GM12878 (cell line): Measurements from ENCODE around the gene TNFSF4. TPM values are rescaled to one million over a fixed set of nuclear protein-coding genes. Genes with fewer than 3 reads are reported as not detected.

ENCODE experiments used
- ATAC-seq: fragments of 200-7000 bp; cut with Tn5 transposase; 3 replicates; pipeline ENCODE4 v1.9.1; 2020; ENCODE audit warnings: mild to moderate bottlenecking, moderate library complexity
- BruUV-seq: library from RNA; stranded (reverse); fragments of 400-500 nt; replicated peaks from 2 replicates; lab custom pipeline; 2021; lab: Mats Ljungman, UMichigan
- CTCF ChIA-PET: fragments of 300-600 bp; sonication (Branson Sonifier 250); formaldehyde crosslinking; extraction: SDS; loops from one replicate; lab custom pipeline; 2021; ENCODE audit warnings: inconsistent platforms; lab: Yijun Ruan, JAX
- POLR2A ChIA-PET: fragments of 350-600 bp; formaldehyde crosslinking; extraction: SDS; loops from one replicate; lab custom pipeline; 2021; ENCODE audit warnings: inconsistent platforms; lab: Charles Lee
- RAD21 ChIA-PET: fragments of 300-600 bp; sonication (Branson Sonifier 250); formaldehyde crosslinking; loops from one replicate; lab custom pipeline; 2023; ENCODE audit warnings: antibody characterized with exemption; ENCODE audit not compliant: unreplicated experiment; lab: Charles Lee
- SMC1A ChIA-PET: fragments of 300-600 bp; sonication (Branson Sonifier 250); formaldehyde crosslinking; loops from one replicate; lab custom pipeline; 2023; ENCODE audit not compliant: unreplicated experiment, uncharacterized antibody; lab: Charles Lee
- DNase-seq: peaks from one replicate; pipeline ENCODE4 v3.0.0-alpha.2; 2011; ENCODE audit warnings: low read depth, low spot score
- FAIRE-seq: peaks from 3 replicates; lab custom pipeline; 2011; peaks lifted over from hg19 to GRCh38; lab: Jason Lieb, UNC
- H2AFZ ChIP-seq: 2 replicates; pipeline ENCODE4 v1.6.0; 2011; ENCODE audit warnings: low read depth, low read length, control low read depth; ENCODE audit not compliant: control insufficient read depth
- H3K27ac ChIP-seq: 2 replicates; pipeline ENCODE4 v1.5.1; 2011; ENCODE audit warnings: control low read depth; ENCODE audit not compliant: control insufficient read depth, insufficient read depth
- H3K27me3 ChIP-seq, 2 experiments: replicated peaks in 1 of 2; 2 replicates each; pipeline versions ENCODE4 v1.6.0 to v1.6.1; 2011; ENCODE audit warnings: low read length in 1 of 2; ENCODE audit not compliant: control insufficient read depth in 2 of 2, insufficient read depth in 2 of 2
- H3K36me3 ChIP-seq, 2 experiments: 2 replicates each; pipeline ENCODE4 v1.5.1; 2011; ENCODE audit warnings: low read length in 1 of 2; ENCODE audit not compliant: control insufficient read depth in 2 of 2, insufficient read depth in 2 of 2
- H3K4me1 ChIP-seq: 2 replicates; pipeline ENCODE4 v1.6.1; 2011; ENCODE audit warnings: mild to moderate bottlenecking, low read length, moderate library complexity, mixed read lengths; ENCODE audit not compliant: control insufficient read depth, insufficient read depth
- H3K4me2 ChIP-seq: 2 replicates; pipeline ENCODE4 v1.6.0; 2011; ENCODE audit warnings: control low read depth; ENCODE audit not compliant: control insufficient read depth, insufficient read depth
- H3K4me3 ChIP-seq: fragments of 200-600 bp; sonication (generic); 2 replicates; pipeline ENCODE4 v1.5.1; 2016
- H3K79me2 ChIP-seq: 2 replicates; pipeline ENCODE4 v1.6.0; 2011; ENCODE audit warnings: low read length; ENCODE audit not compliant: control insufficient read depth, insufficient read depth
- H3K9ac ChIP-seq: 2 replicates; pipeline ENCODE4 v1.8.0; 2011; ENCODE audit warnings: low read length, control low read depth, mixed read lengths; ENCODE audit not compliant: control insufficient read depth, insufficient read depth
- H3K9me3 ChIP-seq: replicated peaks from 3 replicates; pipeline ENCODE4 v1.5.1; 2011; ENCODE audit warnings: mild to moderate bottlenecking, low read length; ENCODE audit not compliant: control insufficient read depth, insufficient read depth
- H4K20me1 ChIP-seq: 2 replicates; pipeline ENCODE4 v1.6.0; 2011; ENCODE audit not compliant: control insufficient read depth, insufficient read depth
- IKZF1 ChIP-seq: fragments of 450-650 bp; conservative IDR thresholded peaks from 2 replicates; pipeline ENCODE4 v1.6.1; 2017; ENCODE audit warnings: antibody characterized with exemption, mild to moderate bottlenecking
- LARP7 ChIP-seq: fragments of 450-650 bp; IDR thresholded peaks from 2 replicates; pipeline ENCODE4 v1.6.1; 2017; ENCODE audit warnings: mild to moderate bottlenecking
- NBN ChIP-seq: fragments of 450-650 bp; IDR thresholded peaks from 2 replicates; pipeline ENCODE4 v1.6.1; 2016
- POLR2AphosphoS2 ChIP-seq: IDR thresholded peaks from 2 replicates; pipeline ENCODE4 v1.6.1; 2011; ENCODE audit warnings: low read depth, mild to moderate bottlenecking, low read length, improper control_type of control experiment, moderate library complexity
- RAD21 ChIP-seq: IDR thresholded peaks from 2 replicates; pipeline ENCODE4 v1.6.1; 2011; ENCODE audit warnings: mild to moderate bottlenecking, low read depth, low read length, moderate library complexity; ENCODE audit not compliant: insufficient read depth
- SMARCA5 ChIP-seq: fragments of 450-650 bp; IDR thresholded peaks from 2 replicates; pipeline ENCODE4 v1.6.1; 2017; ENCODE audit warnings: mild to moderate bottlenecking
- SMC3 ChIP-seq: IDR thresholded peaks from 2 replicates; pipeline ENCODE4 v1.6.1; 2011; ENCODE audit warnings: low read length, improper control_type of control experiment, borderline replicate concordance
- SUPT20H ChIP-seq: IDR thresholded peaks from 2 replicates; pipeline ENCODE4 v1.6.1; 2011; ENCODE audit warnings: low read depth, mild to moderate bottlenecking, low read length, moderate library complexity, borderline replicate concordance; ENCODE audit not compliant: control insufficient read depth
- SUZ12 ChIP-seq: fragments of 200-600 bp; sonication (generic); IDR thresholded peaks from one replicate; pipeline ENCODE4 v1.6.1; 2018; ENCODE audit warnings: antibody characterized with exemption, mild to moderate bottlenecking; ENCODE audit not compliant: unreplicated experiment
- WGBS: methylation state at CpG from one replicate; pipeline ENCODE4 v1.1.6; 2016; ENCODE audit warnings: low lambda C conversion rate; ENCODE audit not compliant: insufficient replicate concordance, insufficient coverage; ENCODE audit errors: missing lambda C conversion rate; 5-methylcytosine and 5-hydroxymethylcytosine counted together
- in situ Hi-C: fragments of 300-500 bp; cut with MboI; formaldehyde crosslinking; loops from 9 replicates; pipeline ENCODE4 v1.14.3; 2018; ENCODE audit warnings: mixed read lengths
- intact Hi-C: fragments of 100-400 bp; cut with micrococcal nuclease; formaldehyde crosslinking; loops from one replicate; pipeline ENCODE4 v1.14.2; 2022; ENCODE audit not compliant: unreplicated experiment
- polyA plus RNA-seq, 11 experiments: library from polyadenylated mRNA; depleted of rRNA in 4 of 11; unstranded in 6 of 11; stranded (reverse) in 5 of 11; fragments of >200 nt; fragmentation: Nextera tagmentation in 4 of 11; fragmentation: Illumina TruSeq in 1 of 11; extraction: Ambion mirVana in 4 of 11; extraction: Trizol in 1 of 11; gene quantifications; 1 replicate in 1 of 11; 2 replicates in 10 of 11; pipeline versions ENCODE4 v1.2.1 to v1.2.3, GENCODE V29; 2011 to 2016; ENCODE audit warnings: inconsistent platforms in 2 of 11, missing spikeins in 2 of 11, low read depth in 1 of 11
- total RNA-seq, 4 experiments: library from RNA; depleted of rRNA in 3 of 4; stranded (reverse); fragments of >200 nt in 3 of 4; fragmentation: Illumina TruSeq in 1 of 4; extraction: Trizol in 1 of 4; gene quantifications; 2 replicates each; pipeline versions ENCODE4 v1.2.1 to v1.2.3, GENCODE V29; 2013 to 2021
- TF ChIP-seq, protein P1 (sequence below): fragments of 450-650 bp; IDR thresholded peaks from 2 replicates; pipeline ENCODE4 v1.6.1; 2017; ENCODE audit warnings: antibody characterized with exemption, mild to moderate bottlenecking, moderate library complexity
- TF ChIP-seq, protein P2 (sequence below): fragments of 150-350 bp; IDR thresholded peaks from 2 replicates; pipeline ENCODE4 v1.6.1; 2016; ENCODE audit warnings: low read depth, low read length
- TF ChIP-seq, protein P3 (sequence below): fragments of 450-650 bp; IDR thresholded peaks from 2 replicates; pipeline ENCODE4 v1.6.1; 2016; ENCODE audit warnings: mild to moderate bottlenecking

The TNFSF4 gene
- total and polyA plus RNA-seq, 10 of the 15 experiments (the other 5 are each of a cell fraction or from before 2014, with no cell fraction given), result 8.1 to 31.0 (median 12.9) TPM

DNA sequence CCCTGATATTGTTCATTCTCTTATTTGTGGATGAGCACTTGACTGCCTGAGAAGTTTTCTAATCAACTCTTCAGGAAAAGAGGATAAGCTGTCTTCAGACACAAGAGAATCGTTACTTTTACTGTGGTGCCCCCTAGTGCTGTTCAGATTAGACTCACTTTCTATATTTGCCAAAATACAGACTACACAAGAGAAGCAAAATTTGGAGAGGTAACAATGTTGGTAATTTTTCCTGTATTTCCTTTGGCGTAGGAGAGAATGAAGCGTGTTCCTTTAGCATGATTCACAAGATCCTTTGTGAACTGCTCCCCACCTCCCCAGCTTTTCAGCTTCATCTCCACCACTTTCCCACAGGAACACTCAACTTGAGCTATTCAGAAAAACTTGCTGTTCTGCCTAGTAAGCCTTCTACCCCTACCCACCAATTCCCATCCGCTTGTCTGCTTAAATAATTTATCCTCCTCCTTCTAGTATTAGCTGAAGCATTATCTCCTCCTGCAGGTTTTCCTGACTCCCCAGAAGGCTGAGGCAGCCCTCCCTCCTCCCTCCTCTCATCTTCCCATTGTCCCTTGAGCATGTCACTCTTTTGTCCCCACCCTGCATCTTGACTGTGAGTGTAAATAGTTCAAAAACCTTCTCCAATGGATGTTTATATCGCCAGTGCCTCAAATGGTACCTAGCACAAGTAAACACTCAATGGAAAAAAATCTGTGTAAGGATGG is 4.5 kb downstream of the TNFSF4 start:
- no peak overlapping the region for H3K27ac ChIP-seq
- no peak overlapping the region for H3K4me3 ChIP-seq
- no peaks in the 10 kb centered on the region for H3K9me3 ChIP-seq
- no TSS peak for BruUV-seq
- H3K27me3 ChIP-seq, result no peaks in the 10 kb centered on the region
- in situ Hi-C loops (loop anchor here (5.0 kb wide), 1 partner anchor 380 kb away; no protein-coding TSS in a partner anchor), intact Hi-C loops (loop anchor here (1.0 to 10.0 kb wide), 3 partner anchors 376 to 622 kb away; partner anchors contain the start of genes CENPL and DARS2)
- SMC1A ChIA-PET, result interaction anchor here (0.7 to 21.4 kb wide), 47 partner anchors 10 to 1016 kb away, joined by 3 to 348 read pairs (median 5); no protein-coding TSS in a partner anchor
- H3K4me1 ChIP-seq, result peaks cover 14% of the 10 kb centered on the region
- peak; percentile 18 for FAIRE-seq
- peak; percentile 54 for ATAC-seq
- RAD21 ChIA-PET, result interaction anchor here (0.6 to 11.2 kb wide), 40 partner anchors 10 to 1015 kb away, joined by 3 to 245 read pairs (median 4); no protein-coding TSS in a partner anchor
- peaks cover 9% of the 10 kb centered on the region for H3K79me2 ChIP-seq
- no peak for DNase-seq
- POLR2A ChIA-PET, result interaction anchor here (0.9 to 3.8 kb wide), 5 partner anchors 9 to 457 kb away, joined by 3 to 11 read pairs (median 8); no protein-coding TSS in a partner anchor
- no peaks in the 10 kb centered on the region for H4K20me1 ChIP-seq
- CTCF ChIA-PET, result interaction anchor here (0.6 to 11.8 kb wide), 59 partner anchors 10 to 1015 kb away, joined by 3 to 414 read pairs (median 5); no protein-coding TSS in a partner anchor
- H2AFZ ChIP-seq, result no peak overlapping the region
- H3K4me2 ChIP-seq, result no peak overlapping the region; the same call in 1 of the 2 replicates
- 9% methylated on average over 5 of the region's 5 CpGs for WGBS
- no peak overlapping the region for H3K9ac ChIP-seq
- H3K36me3 ChIP-seq, result no peaks in the 10 kb centered on the region; a peak in 1 of 4 replicates
- TF ChIP-seq, protein P1, sequence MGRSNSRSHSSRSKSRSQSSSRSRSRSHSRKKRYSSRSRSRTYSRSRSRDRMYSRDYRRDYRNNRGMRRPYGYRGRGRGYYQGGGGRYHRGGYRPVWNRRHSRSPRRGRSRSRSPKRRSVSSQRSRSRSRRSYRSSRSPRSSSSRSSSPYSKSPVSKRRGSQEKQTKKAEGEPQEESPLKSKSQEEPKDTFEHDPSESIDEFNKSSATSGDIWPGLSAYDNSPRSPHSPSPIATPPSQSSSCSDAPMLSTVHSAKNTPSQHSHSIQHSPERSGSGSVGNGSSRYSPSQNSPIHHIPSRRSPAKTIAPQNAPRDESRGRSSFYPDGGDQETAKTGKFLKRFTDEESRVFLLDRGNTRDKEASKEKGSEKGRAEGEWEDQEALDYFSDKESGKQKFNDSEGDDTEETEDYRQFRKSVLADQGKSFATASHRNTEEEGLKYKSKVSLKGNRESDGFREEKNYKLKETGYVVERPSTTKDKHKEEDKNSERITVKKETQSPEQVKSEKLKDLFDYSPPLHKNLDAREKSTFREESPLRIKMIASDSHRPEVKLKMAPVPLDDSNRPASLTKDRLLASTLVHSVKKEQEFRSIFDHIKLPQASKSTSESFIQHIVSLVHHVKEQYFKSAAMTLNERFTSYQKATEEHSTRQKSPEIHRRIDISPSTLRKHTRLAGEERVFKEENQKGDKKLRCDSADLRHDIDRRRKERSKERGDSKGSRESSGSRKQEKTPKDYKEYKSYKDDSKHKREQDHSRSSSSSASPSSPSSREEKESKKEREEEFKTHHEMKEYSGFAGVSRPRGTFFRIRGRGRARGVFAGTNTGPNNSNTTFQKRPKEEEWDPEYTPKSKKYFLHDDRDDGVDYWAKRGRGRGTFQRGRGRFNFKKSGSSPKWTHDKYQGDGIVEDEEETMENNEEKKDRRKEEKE, result no peak
- TF ChIP-seq, protein P2, sequence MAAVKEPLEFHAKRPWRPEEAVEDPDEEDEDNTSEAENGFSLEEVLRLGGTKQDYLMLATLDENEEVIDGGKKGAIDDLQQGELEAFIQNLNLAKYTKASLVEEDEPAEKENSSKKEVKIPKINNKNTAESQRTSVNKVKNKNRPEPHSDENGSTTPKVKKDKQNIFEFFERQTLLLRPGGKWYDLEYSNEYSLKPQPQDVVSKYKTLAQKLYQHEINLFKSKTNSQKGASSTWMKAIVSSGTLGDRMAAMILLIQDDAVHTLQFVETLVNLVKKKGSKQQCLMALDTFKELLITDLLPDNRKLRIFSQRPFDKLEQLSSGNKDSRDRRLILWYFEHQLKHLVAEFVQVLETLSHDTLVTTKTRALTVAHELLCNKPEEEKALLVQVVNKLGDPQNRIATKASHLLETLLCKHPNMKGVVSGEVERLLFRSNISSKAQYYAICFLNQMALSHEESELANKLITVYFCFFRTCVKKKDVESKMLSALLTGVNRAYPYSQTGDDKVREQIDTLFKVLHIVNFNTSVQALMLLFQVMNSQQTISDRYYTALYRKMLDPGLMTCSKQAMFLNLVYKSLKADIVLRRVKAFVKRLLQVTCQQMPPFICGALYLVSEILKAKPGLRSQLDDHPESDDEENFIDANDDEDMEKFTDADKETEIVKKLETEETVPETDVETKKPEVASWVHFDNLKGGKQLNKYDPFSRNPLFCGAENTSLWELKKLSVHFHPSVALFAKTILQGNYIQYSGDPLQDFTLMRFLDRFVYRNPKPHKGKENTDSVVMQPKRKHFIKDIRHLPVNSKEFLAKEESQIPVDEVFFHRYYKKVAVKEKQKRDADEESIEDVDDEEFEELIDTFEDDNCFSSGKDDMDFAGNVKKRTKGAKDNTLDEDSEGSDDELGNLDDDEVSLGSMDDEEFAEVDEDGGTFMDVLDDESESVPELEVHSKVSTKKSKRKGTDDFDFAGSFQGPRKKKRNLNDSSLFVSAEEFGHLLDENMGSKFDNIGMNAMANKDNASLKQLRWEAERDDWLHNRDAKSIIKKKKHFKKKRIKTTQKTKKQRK, result no peak
- TF ChIP-seq SMARCA5 (no peak), SUPT20H (no peak), IKZF1 (0 out of 2 replicates have a peak, but pooled peaks have one; percentile 19), NBN (no peak), SMC3 (peak; percentile 88), LARP7 (no peak), RAD21 (peak; percentile 90), POLR2AphosphoS2 (no peak), SUZ12 (no peak)
- TF ChIP-seq, protein P3, sequence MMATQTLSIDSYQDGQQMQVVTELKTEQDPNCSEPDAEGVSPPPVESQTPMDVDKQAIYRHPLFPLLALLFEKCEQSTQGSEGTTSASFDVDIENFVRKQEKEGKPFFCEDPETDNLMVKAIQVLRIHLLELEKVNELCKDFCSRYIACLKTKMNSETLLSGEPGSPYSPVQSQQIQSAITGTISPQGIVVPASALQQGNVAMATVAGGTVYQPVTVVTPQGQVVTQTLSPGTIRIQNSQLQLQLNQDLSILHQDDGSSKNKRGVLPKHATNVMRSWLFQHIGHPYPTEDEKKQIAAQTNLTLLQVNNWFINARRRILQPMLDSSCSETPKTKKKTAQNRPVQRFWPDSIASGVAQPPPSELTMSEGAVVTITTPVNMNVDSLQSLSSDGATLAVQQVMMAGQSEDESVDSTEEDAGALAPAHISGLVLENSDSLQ, result 0 out of 2 replicates have a peak, but pooled peaks have one; percentile 17
